Stimulated activated naive CD8-positive, alpha-beta T cell treated with anti-CD3 and anti-CD28 coated beads, Interleukin-15, amount 100 ng/mL, for 72 hours (primary cell): Measurements from ENCODE around the gene CHAD.

Source experiments
- ATAC-seq: fragments of 150-1000 bp; cut with Tn5 transposase; 2 replicates; pipeline ENCODE4 v1.10.0; 2021; ENCODE audit warnings: mild to moderate bottlenecking, moderate library complexity
- DNase-seq, 2 donors: peaks; one replicate each; pipeline ENCODE4 v3.0.0; 2021 to 2022
- H3K27ac Mint-ChIP-seq, 2 donors: one replicate each; pipeline ENCODE4 v1.8.0; 2022; ENCODE audit warnings: mild to moderate bottlenecking in 2 of 2, mixed read lengths in 2 of 2, moderate library complexity in 2 of 2
- H3K27me3 Mint-ChIP-seq: one replicate; pipeline ENCODE4 v1.8.0; 2022; ENCODE audit warnings: mixed read lengths
- H3K4me1 Mint-ChIP-seq: one replicate; pipeline ENCODE4 v1.8.0; 2022; ENCODE audit warnings: mild to moderate bottlenecking, mixed read lengths
- H3K4me3 Mint-ChIP-seq, 2 donors: one replicate each; pipeline ENCODE4 v1.8.0; 2022; ENCODE audit warnings: mild to moderate bottlenecking in 2 of 2, mixed read lengths in 2 of 2, moderate library complexity in 1 of 2
- H3K9me3 Mint-ChIP-seq, 2 donors: one replicate each; pipeline ENCODE4 v1.8.0; 2022; ENCODE audit warnings: mixed read lengths in 2 of 2

Gene CHAD

DNA sequence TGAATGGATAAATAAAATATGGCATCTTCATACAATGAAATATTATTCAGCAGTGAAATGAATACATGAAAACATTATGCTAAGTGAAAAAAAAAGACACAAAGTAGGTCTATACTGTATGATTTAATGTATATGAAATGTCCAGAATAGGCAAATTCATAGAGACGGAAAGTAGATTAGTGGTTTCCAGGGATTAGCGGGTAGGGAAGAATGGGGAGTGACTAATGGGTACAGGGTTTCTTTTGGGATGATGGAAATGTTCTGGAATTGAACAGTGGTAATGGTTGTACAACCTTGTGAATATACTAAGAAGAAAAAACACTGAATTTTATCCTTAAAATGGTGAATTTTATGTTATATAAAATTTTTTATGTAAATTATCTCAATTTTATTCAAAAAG is 31.0 kb upstream of the CHAD start:
- H3K27ac Mint-ChIP-seq = no peak overlapping the region
- H3K27me3 Mint-ChIP-seq = no peaks in the 10 kb centered on the region
- ATAC-seq (no peak), DNase-seq (no peak)
- H3K4me1 Mint-ChIP-seq = peaks cover 19% of the 10 kb centered on the region
- no peak overlapping the region for H3K4me3 Mint-ChIP-seq
- no peaks in the 10 kb centered on the region for H3K9me3 Mint-ChIP-seq

GRCh38 chr17:50499270-50499669 is 30.6 kb upstream of the CHAD start:
- Mint-ChIP-seq H3K9me3 (no peaks in the 10 kb centered on the region), H3K27ac (no peak overlapping the region), H3K27me3 (no peaks in the 10 kb centered on the region), H3K4me1 (peaks cover 15% of the 10 kb centered on the region), H3K4me3 (no peak overlapping the region)
- ATAC-seq (no peak), DNase-seq (no peak)

DNA sequence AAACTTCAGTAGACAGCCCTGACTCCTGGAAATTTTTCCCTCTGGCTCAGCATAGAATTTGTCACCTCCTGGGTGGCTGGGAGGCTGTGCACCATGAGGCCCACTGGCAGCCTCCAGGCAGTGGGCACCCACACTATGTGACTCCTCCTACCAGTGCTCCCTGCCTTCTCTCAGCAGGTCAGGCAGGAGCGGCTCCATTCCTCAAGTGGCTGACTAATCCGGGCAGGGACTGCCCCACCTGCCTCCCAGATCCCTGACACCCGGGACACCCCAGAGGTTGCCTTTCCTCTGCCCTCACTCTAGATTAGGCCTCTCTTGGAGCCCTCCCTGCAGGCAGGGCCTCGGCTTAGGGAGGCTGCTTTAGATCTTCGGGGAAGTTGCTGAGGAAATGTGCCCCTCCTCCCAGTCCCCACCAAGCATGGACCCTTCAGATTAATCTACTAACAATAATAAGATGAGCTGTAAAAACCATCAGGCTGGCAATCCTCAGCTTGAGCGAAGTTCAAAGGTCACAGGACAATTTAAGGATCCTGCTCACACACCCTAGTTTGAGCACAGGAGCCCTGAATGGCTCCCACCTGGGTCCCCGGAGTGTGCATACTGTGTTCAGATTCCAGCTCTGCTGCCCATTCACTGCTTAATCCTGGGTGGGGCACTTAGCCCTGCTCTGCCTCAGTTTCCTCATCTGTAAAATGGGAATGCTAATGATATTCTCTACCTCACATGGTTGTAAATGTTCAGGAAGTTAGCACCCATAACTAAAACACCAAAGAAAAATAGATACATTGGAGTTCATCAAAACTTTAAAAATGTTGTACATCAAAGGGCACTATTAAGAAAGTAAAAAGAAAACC is 29.6 kb upstream of the CHAD start:
- Mint-ChIP-seq H3K27me3 (no peaks in the 10 kb centered on the region), H3K9me3 (no peaks in the 10 kb centered on the region), H3K4me1 (peaks cover 5% of the 10 kb centered on the region), H3K27ac (no peak overlapping the region), H3K4me3 (no peak overlapping the region)
- DNase-seq = no peak
- ATAC-seq = no peak

GRCh38 chr17:50495918-50496317 is 27.2 kb upstream of the CHAD start:
- H3K27me3 Mint-ChIP-seq = no peaks in the 10 kb centered on the region
- no peak overlapping the region for H3K27ac Mint-ChIP-seq
- no peak for DNase-seq
- no peak for ATAC-seq
- no peaks in the 10 kb centered on the region for H3K9me3 Mint-ChIP-seq
- H3K4me3 Mint-ChIP-seq = no peak overlapping the region
- H3K4me1 Mint-ChIP-seq = no peaks in the 10 kb centered on the region

GRCh38 chr17:50495217-50495823 is 26.6 kb upstream of the CHAD start:
- no peaks in the 10 kb centered on the region for H3K27me3 Mint-ChIP-seq

GRCh38 chr17:50493744-50494143 is 25.1 kb upstream of the CHAD start:
- Mint-ChIP-seq H3K4me3 (no peak overlapping the region), H3K9me3 (no peaks in the 10 kb centered on the region), H3K27me3 (no peaks in the 10 kb centered on the region), H3K27ac (peak overlapping the region in 1 of 2 donors; percentile 46), H3K4me1 (no peaks in the 10 kb centered on the region)
- no peak for ATAC-seq
- DNase-seq = no peak

More at GRCh38 chr17:50495217-50495823, 26.6 kb upstream of the CHAD start:
- Mint-ChIP-seq H3K4me3 (no peak overlapping the region), H3K27ac (no peak overlapping the region), H3K9me3 (no peaks in the 10 kb centered on the region), H3K4me1 (no peaks in the 10 kb centered on the region)
- ATAC-seq (no peak), DNase-seq (no peak)

DNA sequence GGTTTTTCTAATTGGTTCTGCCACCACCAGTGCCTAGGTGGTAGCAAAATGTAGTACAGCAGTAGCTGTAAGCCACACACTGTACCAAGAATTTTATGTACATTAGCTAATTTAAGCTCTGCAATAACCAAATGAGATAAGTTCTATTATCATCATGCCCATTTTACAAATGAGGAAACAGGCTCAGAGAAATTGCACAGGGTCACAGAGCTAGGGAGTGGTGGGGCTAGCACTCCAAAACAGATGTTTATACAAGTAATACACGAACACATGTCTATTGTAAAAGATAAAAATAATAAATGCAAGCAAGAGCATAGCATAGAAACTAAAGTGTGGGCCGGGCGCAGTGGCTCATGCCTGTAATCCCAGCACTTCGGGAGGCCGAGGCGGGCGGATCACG is 23.5 kb upstream of the CHAD start:
- no peaks in the 10 kb centered on the region for H3K9me3 Mint-ChIP-seq
- no peak overlapping the region for H3K4me3 Mint-ChIP-seq
- H3K4me1 Mint-ChIP-seq = no peaks in the 10 kb centered on the region
- DNase-seq (no peak), ATAC-seq (no peak)
- H3K27me3 Mint-ChIP-seq = no peaks in the 10 kb centered on the region
- H3K27ac Mint-ChIP-seq = no peak overlapping the region

- H3K4me1 Mint-ChIP-seq = no peaks in the 10 kb centered on the region
These were observed 22.8 kb upstream of the CHAD start for GRCh38 chr17:50491505-50491904.

GRCh38 chr17:50488880-50489279 is 20.2 kb upstream of the CHAD start:
- H3K4me3 Mint-ChIP-seq = no peak overlapping the region
- no peaks in the 10 kb centered on the region for H3K27me3 Mint-ChIP-seq
- DNase-seq (no peak), ATAC-seq (no peak)
- H3K4me1 Mint-ChIP-seq = no peaks in the 10 kb centered on the region
- H3K27ac Mint-ChIP-seq = no peak overlapping the region
- no peaks in the 10 kb centered on the region for H3K9me3 Mint-ChIP-seq

More at GRCh38 chr17:50491505-50491904, 22.8 kb upstream of the CHAD start:
- H3K27me3 Mint-ChIP-seq = no peaks in the 10 kb centered on the region
- H3K4me3 Mint-ChIP-seq = no peak overlapping the region
- no peaks in the 10 kb centered on the region for H3K9me3 Mint-ChIP-seq
- DNase-seq (no peak), ATAC-seq (no peak)
- no peak overlapping the region for H3K27ac Mint-ChIP-seq

GRCh38 chr17:50487213-50488096 is 18.8 kb upstream of the CHAD start:
- Mint-ChIP-seq H3K4me1 (peaks cover 6% of the 10 kb centered on the region), H3K9me3 (no peaks in the 10 kb centered on the region), H3K27ac (no peak overlapping the region), H3K4me3 (no peak overlapping the region), H3K27me3 (no peaks in the 10 kb centered on the region)
- DNase-seq = no peak
- no peak for ATAC-seq

DNA sequence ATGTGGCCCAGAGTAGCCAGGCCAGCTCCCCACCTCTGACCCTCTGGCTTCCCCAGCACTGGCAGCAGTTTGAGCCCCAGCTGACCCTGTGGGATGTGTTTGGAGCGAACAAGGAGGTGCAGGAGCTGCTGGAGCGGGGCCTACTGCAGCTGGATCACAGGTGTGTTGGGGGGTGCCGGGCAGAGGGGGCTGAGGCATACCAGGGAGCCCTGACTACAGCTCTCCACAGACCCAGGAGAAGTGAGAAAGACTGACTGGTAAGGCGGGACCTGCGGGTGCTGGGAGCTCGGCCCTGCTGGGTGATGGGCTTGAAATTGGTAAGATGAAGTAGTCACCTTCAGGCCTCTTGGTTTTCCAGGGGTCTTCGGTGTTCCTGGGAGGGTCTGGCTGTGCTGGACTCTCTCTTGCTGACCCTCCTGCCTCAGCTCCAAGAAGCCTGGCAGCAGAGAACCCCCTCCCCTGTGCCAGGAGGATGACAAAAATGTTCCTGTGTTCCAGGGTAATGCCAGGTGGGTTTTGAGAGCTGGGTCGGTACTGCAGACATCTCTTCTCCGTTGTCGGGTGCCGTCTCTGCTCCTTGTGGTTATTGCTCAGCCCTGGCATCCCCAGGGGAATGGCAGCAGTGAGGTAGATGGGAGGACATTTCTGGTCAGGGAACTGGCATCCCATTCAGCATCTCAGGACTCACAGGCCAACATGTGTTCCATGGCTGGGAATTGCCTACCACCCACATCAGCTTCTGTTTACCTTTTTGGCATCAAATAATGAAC is 15.9 kb upstream of the CHAD start:
- ATAC-seq = no peak
- H3K4me1 Mint-ChIP-seq = peaks cover 25% of the 10 kb centered on the region
- no peaks in the 10 kb centered on the region for H3K27me3 Mint-ChIP-seq
- no peak overlapping the region for H3K4me3 Mint-ChIP-seq
- H3K9me3 Mint-ChIP-seq = no peaks in the 10 kb centered on the region
- DNase-seq = no peak
- peak overlapping the region; percentile 37 to 69 for H3K27ac Mint-ChIP-seq

DNA sequence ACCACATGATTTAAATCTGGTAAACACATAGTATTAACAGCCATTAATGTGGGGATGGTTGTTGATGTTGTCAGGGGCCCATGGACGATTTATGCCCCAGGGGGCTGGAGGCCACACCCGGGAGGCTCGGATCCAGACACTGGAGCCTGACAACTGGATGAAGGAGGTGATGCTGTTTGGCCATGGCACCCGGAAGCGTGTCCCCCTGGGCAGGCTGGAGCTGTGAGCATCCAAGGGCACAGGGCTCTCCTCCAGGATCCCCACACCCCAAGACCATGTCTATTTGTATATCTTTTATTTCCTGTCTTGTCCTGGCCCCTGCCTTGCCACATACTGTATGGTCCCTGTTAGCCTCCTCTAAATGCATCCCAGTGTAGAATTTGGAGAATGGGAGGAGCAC is 14.6 kb upstream of the CHAD start:
- Mint-ChIP-seq H3K27me3 (no peaks in the 10 kb centered on the region), H3K9me3 (no peaks in the 10 kb centered on the region), H3K4me1 (peaks cover 31% of the 10 kb centered on the region), H3K27ac (no peak overlapping the region), H3K4me3 (no peak overlapping the region)
- no peak for DNase-seq
- ATAC-seq = no peak

- Mint-ChIP-seq H3K4me3 (no peak overlapping the region), H3K27me3 (no peaks in the 10 kb centered on the region), H3K27ac (peak overlapping the region in 1 of 2 donors; percentile 84), H3K9me3 (no peaks in the 10 kb centered on the region), H3K4me1 (peaks cover 38% of the 10 kb centered on the region)
- DNase-seq = peak; percentile 76 to 84
- peak; percentile 49 for ATAC-seq
These were observed 13.8 kb upstream of the CHAD start for GRCh38 chr17:50482516-50482915.

- H3K27me3 Mint-ChIP-seq = no peaks in the 10 kb centered on the region
- no peak for DNase-seq
- no peak overlapping the region for H3K27ac Mint-ChIP-seq
- H3K4me3 Mint-ChIP-seq = no peak overlapping the region
- H3K9me3 Mint-ChIP-seq = no peaks in the 10 kb centered on the region
- H3K4me1 Mint-ChIP-seq = peaks cover 38% of the 10 kb centered on the region
- no peak for ATAC-seq
These were observed 13.4 kb upstream of the CHAD start for GRCh38 chr17:50482110-50482509.

DNA sequence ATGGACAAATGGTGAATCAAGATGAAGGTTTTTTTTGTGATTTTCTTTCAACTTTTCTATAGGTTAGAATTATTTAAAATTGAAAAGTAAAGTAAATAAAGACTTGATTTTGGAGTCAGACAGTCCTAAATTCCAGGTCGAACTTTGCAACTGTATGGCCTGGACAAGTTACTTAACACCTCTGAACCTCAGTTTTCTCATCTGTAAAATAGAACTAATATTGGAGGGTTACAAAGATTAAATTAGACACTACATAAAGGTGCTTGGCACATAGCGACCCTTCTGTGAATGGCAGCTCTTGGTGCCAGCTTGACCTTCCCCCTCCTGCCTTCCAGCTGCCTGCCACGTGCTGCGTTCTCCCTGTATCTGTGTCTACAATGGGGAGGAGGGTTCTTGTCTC is 13.0 kb upstream of the CHAD start:
- H3K27ac Mint-ChIP-seq = no peak overlapping the region
- DNase-seq (no peak), ATAC-seq (no peak)
- H3K27me3 Mint-ChIP-seq = no peaks in the 10 kb centered on the region
- H3K9me3 Mint-ChIP-seq = no peaks in the 10 kb centered on the region
- H3K4me1 Mint-ChIP-seq = peaks cover 38% of the 10 kb centered on the region
- H3K4me3 Mint-ChIP-seq = no peak overlapping the region
